ENCODE measurements around the gene KHK. TPM values are rescaled to one million over a fixed set of nuclear protein-coding genes. Genes with fewer than 3 reads are reported as not detected.

KHK gene
- total RNA-seq, 2 donors from 2014 or later = 0.91 to 7.0 TPM

- 8% methylated on average over 36 of the region's 52 CpGs for WGBS
- no peak for TF ChIP-seq POLR2AphosphoS5 (IDR thresholded peaks at IDR 0.05)
- no peak for TF ChIP-seq POLR2A (IDR thresholded peaks at IDR 0.05)
- no peak for TF ChIP-seq CTCF (IDR thresholded peaks at IDR 0.05)
- peak; percentile 10 for DNase-seq (ENCODE audit: low spot score)
- Histone ChIP-seq H3K9me3 (no peaks in the 10 kb centered on the region), H3K4me1 (replicated peaks) (peaks cover 6% of the 10 kb centered on the region), H3K4me3 (peak overlapping the region; percentile 97 to 98), H3K27me3 (replicated peaks; ENCODE audit: insufficient read depth) (no peaks in the 10 kb centered on the region), H3K36me3 (no peaks in the 10 kb centered on the region), H3K27ac (peak overlapping the region; percentile 85 to 90)
- intact Hi-C loops (cut with DNase I) = loop anchor here (2.0 kb wide), 1 partner anchor 29 kb away; the partner anchor contains the start of gene EMILIN1
Measured at GRCh38 chr2:27049422-27050280, 36.9 kb upstream of the KHK start.

GRCh38 chr2:27050281-27050995, 36.1 kb upstream of the KHK start:
- no peaks in the 10 kb centered on the region for H3K9me3 ChIP-seq
- H3K4me1 ChIP-seq (replicated peaks) = peaks cover 6% of the 10 kb centered on the region
- TF ChIP-seq POLR2A (IDR thresholded peaks at IDR 0.05) = no peak
- TF ChIP-seq POLR2AphosphoS5 (IDR thresholded peaks at IDR 0.05) = peak; percentile 75
- peak in 2 of 4 experiments; percentile 52 to 68 for TF ChIP-seq CTCF (IDR thresholded peaks at IDR 0.05)
- H3K36me3 ChIP-seq = peaks cover 0 to 5% of the 10 kb centered on the region in 2 donors
- peak overlapping the region; percentile 97 to 98 for H3K4me3 ChIP-seq
- no peaks in the 10 kb centered on the region for H3K27me3 ChIP-seq (replicated peaks; ENCODE audit: insufficient read depth)
- peak overlapping the region; percentile 85 to 90 for H3K27ac ChIP-seq
- intact Hi-C loops (cut with DNase I) = loop anchor here (2.0 kb wide), 1 partner anchor 28 kb away; the partner anchor contains the start of gene EMILIN1
- peak; percentile 92 for DNase-seq (ENCODE audit: low spot score)
- under 1% methylated on average over 48 of the region's 48 CpGs for WGBS

- H3K9me3 ChIP-seq = no peaks in the 10 kb centered on the region
- under 1% methylated on average over 49 of the region's 67 CpGs for whole genome bisulfite sequencing
- peak within 1 kb of the TSS; percentile 97 to 98 for H3K4me3 ChIP-seq
- peaks cover 0 to 5% of the 10 kb centered on the region in 2 donors for H3K36me3 ChIP-seq
- peaks cover 6% of the 10 kb centered on the region for H3K4me1 ChIP-seq (replicated peaks)
- TF ChIP-seq CTCF (IDR thresholded peaks at IDR 0.05) = no peak
- peak; percentile 77 for TF ChIP-seq POLR2AphosphoS5 (IDR thresholded peaks at IDR 0.05)
- TF ChIP-seq POLR2A (IDR thresholded peaks at IDR 0.05) = peak; percentile 43
- H3K27ac ChIP-seq = peak within 1 kb of the TSS; percentile 85 to 90
- H3K27me3 ChIP-seq (replicated peaks; ENCODE audit: insufficient read depth) = no peaks in the 10 kb centered on the region
- peak; percentile 95 for DNase-seq (ENCODE audit: low spot score)
- intact Hi-C loops (cut with DNase I) = loop anchor here (2.0 kb wide), 1 partner anchor 28 kb away; the partner anchor contains the start of gene EMILIN1
Measured at GRCh38 chr2:27050996-27051901, 35.3 kb upstream of the KHK start, which contains the start of gene AGBL5. AGBL5 (plus strand) TSS chr2:27051668; CDS start chr2:27052959, 1,291 bp downstream.

- peak; percentile 23 for DNase-seq (ENCODE audit: low spot score)
- Histone ChIP-seq H3K36me3 (peaks cover 0 to 5% of the 10 kb centered on the region in 2 donors), H3K4me3 (peak overlapping the region; percentile 97 to 98), H3K4me1 (replicated peaks) (peaks cover 6% of the 10 kb centered on the region), H3K27ac (peak overlapping the region; percentile 85 to 90), H3K27me3 (replicated peaks; ENCODE audit: insufficient read depth) (no peaks in the 10 kb centered on the region), H3K9me3 (no peaks in the 10 kb centered on the region)
- TF ChIP-seq POLR2AphosphoS5 (IDR thresholded peaks at IDR 0.05) = no peak
- TF ChIP-seq CTCF (IDR thresholded peaks at IDR 0.05) = no peak
- no peak for TF ChIP-seq POLR2A (IDR thresholded peaks at IDR 0.05)
- intact Hi-C loops (cut with DNase I) = loop anchor here (2.0 kb wide), 2 partner anchors 19 to 27 kb away; partner anchors contain the start of genes EMILIN1 and OST4
- WGBS = 3% methylated on average over 22 of the region's 24 CpGs
Measured at GRCh38 chr2:27051902-27052645, 34.5 kb upstream of the KHK start.

All from prostate gland (tissue), 2 donors.